Mammary epithelial cell (primary cell): ENCODE measurements around the gene EIF2B4.

Source experiments
- CTCF ChIP-seq, 2 donors: IDR thresholded peaks in 1 of 2; conservative IDR thresholded peaks in 1 of 2; 2 replicates each; pipeline ENCODE4 v1.5.1; 2011 to 2012; ENCODE audit warnings: inconsistent platforms in 2 of 2, low read length in 2 of 2, mild to moderate bottlenecking in 2 of 2, control low read depth in 1 of 2, low read depth in 1 of 2; ENCODE audit not compliant: insufficient read depth in 1 of 2; ENCODE audit errors: extremely low read depth in 1 of 2
- EZH2 ChIP-seq: IDR thresholded peaks from 2 replicates; pipeline ENCODE4 v1.6.1; 2012; ENCODE audit warnings: low read length, inconsistent platforms, borderline replicate concordance

- TF ChIP-seq EZH2: no peak
- TF ChIP-seq CTCF (conservative IDR thresholded peaks at IDR 0.05 in 1 of 2, IDR thresholded peaks at IDR 0.05 in 1 of 2; ENCODE audit: extremely low read depth in 1 of 2, insufficient read depth in 1 of 2, low read depth in 1 of 2, low read length in 2 of 2): no peak
Measured at GRCh38 chr2:27377618-27378095, 7.5 kb upstream of the EIF2B4 start.
